A549 (cell line): ENCODE results near the gene MAT2A. TPM values are rescaled to one million over a fixed set of nuclear protein-coding genes. Genes with fewer than 3 reads are reported as not detected.
A peak's percentile ranks its signal among the peaks of the same experiment; 100 is the strongest.

ENCODE experiments used
- ATAC-seq, 2 experiments: fragments of 200-7000 bp in 1 of 2; fragments of >200 bp in 1 of 2; cut with Nextera tagmentation in 1 of 2; cut with Tn5 transposase in 1 of 2; 3 replicates each; pipeline versions ENCODE4 v1.8.0 to v1.9.1; 2018 to 2020; ENCODE audit warnings: mild to moderate bottlenecking in 1 of 2, moderate library complexity in 1 of 2
- CTCF ChIA-PET: fragments of 300-600 bp; sonication (Branson Sonifier 250); formaldehyde crosslinking; extraction: SDS; loops from one replicate; lab custom pipeline; 2021; ENCODE audit warnings: antibody characterized with exemption, inconsistent platforms; lab: Yijun Ruan, JAX
- POLR2A ChIA-PET: fragments of 350-600 bp; formaldehyde crosslinking; extraction: SDS; loops from one replicate; lab custom pipeline; 2021; ENCODE audit warnings: antibody characterized with exemption, inconsistent platforms; lab: Yijun Ruan, JAX
- DNase-seq, 2 experiments: peaks; one replicate each; pipeline versions ENCODE4 v3.0.0 to v3.0.0-alpha.2; 2011 to 2016; ENCODE audit warnings: low read depth in 1 of 2, low spot score in 1 of 2
- FAIRE-seq: peaks from 2 replicates; lab custom pipeline; 2011; peaks lifted over from hg19 to GRCh38; lab: Jason Lieb, UNC
- H3K27ac ChIP-seq, 2 experiments: fragments of >200 bp; sonication (Bioruptor Twin); formaldehyde crosslinking; 3 replicates each; pipeline ENCODE4 v1.5.1; 2016 to 2017
- H3K4me1 ChIP-seq: fragments of >200 bp; sonication (Bioruptor Twin); formaldehyde crosslinking; 3 replicates; pipeline ENCODE4 v1.6.1; 2016
- H3K4me2 ChIP-seq: fragments of >200 bp; sonication (Bioruptor Twin); formaldehyde crosslinking; 3 replicates; pipeline ENCODE4 v1.6.1; 2016
- H3K4me3 ChIP-seq: fragments of >200 bp; sonication (Bioruptor Twin); formaldehyde crosslinking; 3 replicates; pipeline ENCODE4 v1.5.1; 2016
- H3K9me3 ChIP-seq: fragments of >200 bp; sonication (Bioruptor Twin); formaldehyde crosslinking; 3 replicates; pipeline ENCODE4 v1.6.1; 2016
- CBX2 ChIP-seq: fragments of 200-600 bp; sonication (generic); IDR thresholded peaks from 2 replicates; pipeline ENCODE4 v1.6.1; 2016; ENCODE audit warnings: low read depth, mild to moderate bottlenecking, borderline replicate concordance
- CBX8 ChIP-seq: fragments of 200-600 bp; sonication (generic); IDR thresholded peaks from 2 replicates; pipeline ENCODE4 v1.6.1; 2016
- CEBPB ChIP-seq, 2 experiments: fragments of >200 bp in 1 of 2; sonication (Bioruptor Twin) in 1 of 2; formaldehyde crosslinking in 1 of 2; IDR thresholded peaks; 2 replicates each; pipeline ENCODE4 v1.6.1; 2012 to 2016
- EHF ChIP-seq: fragments of 250-450 bp; sonication (Bioruptor Pico); IDR thresholded peaks from 2 replicates; pipeline ENCODE4 v1.5.0; 2020; ENCODE audit warnings: mild to moderate bottlenecking
- EHMT2 ChIP-seq: fragments of 200-600 bp; sonication (generic); IDR thresholded peaks from 2 replicates; pipeline ENCODE4 v1.6.1; 2016; ENCODE audit warnings: antibody characterized with exemption, low read depth, mild to moderate bottlenecking, moderate library complexity
- ESRRA ChIP-seq: fragments of 150-350 bp; IDR thresholded peaks from 2 replicates; pipeline ENCODE4 v1.6.1; 2014; ENCODE audit warnings: mild to moderate bottlenecking, low read length, borderline replicate concordance
- FOSB ChIP-seq: fragments of 250-450 bp; sonication (Bioruptor Pico); IDR thresholded peaks from 2 replicates; pipeline ENCODE4 v1.5.0; 2020; ENCODE audit warnings: mild to moderate bottlenecking, moderate library complexity
- FOSL2 ChIP-seq, 2 experiments: fragments of 450-650 bp in 1 of 2; fragments of >200 bp in 1 of 2; sonication (Bioruptor Twin) in 1 of 2; formaldehyde crosslinking; IDR thresholded peaks; 2 replicates each; pipeline versions ENCODE4 v1.5.0 to v1.6.1; 2016 to 2020; ENCODE audit warnings: mild to moderate bottlenecking in 1 of 2, moderate library complexity in 1 of 2
- GATA3 ChIP-seq: IDR thresholded peaks from 2 replicates; pipeline ENCODE4 v1.6.1; 2012; ENCODE audit warnings: borderline replicate concordance
- HOXB13 ChIP-seq: fragments of 250-450 bp; sonication (Bioruptor Pico); IDR thresholded peaks from 2 replicates; pipeline ENCODE4 v1.5.0; 2020; ENCODE audit warnings: low read depth, mild to moderate bottlenecking, moderate library complexity
- HOXB5 ChIP-seq: fragments of 250-450 bp; sonication (Bioruptor Pico); IDR thresholded peaks from 2 replicates; pipeline ENCODE4 v1.5.0; 2020; ENCODE audit warnings: mild to moderate bottlenecking, moderate library complexity
- JUN ChIP-seq, 2 experiments: fragments of >200 bp; sonication (Bioruptor Twin); formaldehyde crosslinking; IDR thresholded peaks; 2 replicates in 1 of 2; 3 replicates in 1 of 2; pipeline ENCODE4 v1.6.1; 2016 to 2017
- JUNB ChIP-seq: fragments of >200 bp; sonication (Bioruptor Twin); formaldehyde crosslinking; IDR thresholded peaks from 2 replicates; pipeline ENCODE4 v1.6.1; 2016
- KDM1A ChIP-seq: fragments of 200-600 bp; sonication (generic); IDR thresholded peaks from 2 replicates; pipeline ENCODE4 v1.6.1; 2016; ENCODE audit warnings: low read depth, mild to moderate bottlenecking
- KDM5A ChIP-seq: fragments of 200-600 bp; sonication (generic); IDR thresholded peaks from 2 replicates; pipeline ENCODE4 v1.6.1; 2016; ENCODE audit warnings: antibody characterized with exemption, mild to moderate bottlenecking
- MAZ ChIP-seq: fragments of 150-350 bp; IDR thresholded peaks from 2 replicates; pipeline ENCODE4 v1.6.1; 2014; ENCODE audit warnings: antibody characterized with exemption, low read depth, low read length, borderline replicate concordance
- NR3C1 ChIP-seq: fragments of >200 bp; sonication (Bioruptor Twin); formaldehyde crosslinking; IDR thresholded peaks from 3 replicates; pipeline ENCODE4 v1.6.1; 2017
- RAD21 ChIP-seq, 2 experiments: fragments of >200 bp in 1 of 2; sonication (Bioruptor Twin) in 1 of 2; formaldehyde crosslinking in 1 of 2; IDR thresholded peaks in 1 of 2; conservative IDR thresholded peaks in 1 of 2; 2 replicates in 1 of 2; 3 replicates in 1 of 2; pipeline ENCODE4 v1.6.1; 2012 to 2018; ENCODE audit warnings: inconsistent platforms in 1 of 2
- RARB ChIP-seq: fragments of 250-450 bp; sonication (Bioruptor Pico); IDR thresholded peaks from 2 replicates; pipeline ENCODE4 v1.8.0; 2021; ENCODE audit warnings: mild to moderate bottlenecking, moderate library complexity
- RNF2 ChIP-seq: fragments of 200-600 bp; sonication (generic); IDR thresholded peaks from 2 replicates; pipeline ENCODE4 v1.6.1; 2016; ENCODE audit warnings: low read depth, mild to moderate bottlenecking, antibody characterized with exemption, moderate library complexity, borderline replicate concordance
- SMC3 ChIP-seq: fragments of >200 bp; sonication (Bioruptor Twin); formaldehyde crosslinking; IDR thresholded peaks from 3 replicates; pipeline ENCODE4 v1.6.1; 2018; ENCODE audit warnings: inconsistent platforms
- SREBF2 ChIP-seq: fragments of 450-650 bp; IDR thresholded peaks from 2 replicates; pipeline ENCODE4 v1.6.1; 2014; ENCODE audit warnings: mild to moderate bottlenecking, moderate library complexity
- ZSCAN20 ChIP-seq: fragments of 250-450 bp; sonication (Bioruptor Pico); IDR thresholded peaks from 2 replicates; pipeline ENCODE4 v1.8.0; 2022; ENCODE audit warnings: mild to moderate bottlenecking, moderate library complexity
- WGBS: methylation state at CpG from one replicate; pipeline ENCODE4 v1.1.6; 2017; ENCODE audit errors: missing lambda C conversion rate; 5-methylcytosine and 5-hydroxymethylcytosine counted together
- polyA plus RNA-seq, 4 experiments: library from polyadenylated mRNA; depleted of rRNA in 3 of 4; stranded (reverse); fragments of >200 nt; fragmentation: RNase III in 1 of 4; extraction: RNeasy Plus Mini Kit Qiagen cat#74134 plus additional on column Dnase treatment in 1 of 4; gene quantifications; 2 replicates in 3 of 4; 3 replicates in 1 of 4; pipeline ENCODE4 v1.2.3, GENCODE V29; 2011 to 2017
- TF ChIP-seq, protein P1 (sequence below): IDR thresholded peaks from 2 replicates; pipeline ENCODE4 v1.6.1; 2012
- TF ChIP-seq, protein P2 (sequence below): IDR thresholded peaks from 2 replicates; pipeline ENCODE4 v1.6.1; 2012; ENCODE audit warnings: low read depth, borderline replicate concordance
- TF ChIP-seq, protein P3 (sequence below): fragments of 250-450 bp; sonication (Bioruptor Pico); IDR thresholded peaks from 2 replicates; pipeline ENCODE4 v1.5.0; 2021; ENCODE audit warnings: mild to moderate bottlenecking, moderate library complexity, borderline replicate concordance
- TF ChIP-seq, protein P4 (sequence below): fragments of 200-600 bp; sonication (generic); IDR thresholded peaks from 2 replicates; pipeline ENCODE4 v1.6.1; 2016; ENCODE audit warnings: antibody characterized with exemption, mild to moderate bottlenecking, moderate library complexity

Gene MAT2A
- polyA plus RNA-seq, 2 of the 4 experiments (the other 2 are of a cell fraction): 370 to 1,024 TPM

DNA sequence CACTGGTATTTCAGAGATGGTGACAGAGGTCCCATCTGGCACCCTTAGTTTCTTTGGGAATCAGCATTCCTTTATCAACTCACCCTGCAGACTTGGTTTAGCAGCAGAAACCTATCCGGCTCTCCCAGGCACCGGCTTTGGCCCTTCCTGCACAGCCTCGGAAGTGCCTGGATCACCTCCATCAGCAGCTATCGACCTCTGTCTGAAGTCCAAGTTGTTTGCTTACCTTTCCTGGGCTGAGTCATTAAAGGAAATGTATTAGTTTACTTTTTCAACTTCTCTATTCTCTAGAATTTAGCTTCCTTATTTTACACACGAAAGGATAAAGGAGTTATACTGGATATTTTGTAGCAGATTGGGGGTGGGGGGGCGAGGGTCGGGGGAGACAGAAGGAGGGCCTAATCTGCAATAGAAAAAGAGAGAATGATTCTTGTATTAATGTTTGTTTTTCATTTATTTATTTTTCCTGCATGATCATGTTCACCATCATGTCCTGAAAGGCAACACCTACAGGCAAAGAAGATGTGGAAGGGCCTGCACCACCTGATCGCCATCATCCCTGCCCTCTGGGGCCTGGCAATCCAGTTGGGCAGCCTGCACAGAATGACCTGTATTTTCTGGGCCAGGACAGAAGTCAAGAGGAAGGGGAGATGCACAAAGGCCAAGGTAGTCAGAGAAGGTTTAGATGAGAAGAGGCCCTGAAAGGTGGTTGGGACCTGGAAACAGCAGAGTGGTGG, 22.1 kb upstream of the MAT2A start:
- WGBS: 5% methylated on average over 8 of the region's 8 CpGs
- H3K9me3 ChIP-seq: no peaks in the 10 kb centered on the region
- H3K4me2 ChIP-seq: peak overlapping the region; percentile 70
- ChIA-PET POLR2A (interaction anchor here (0.7 to 1.1 kb wide), 2 partner anchors 12 to 22 kb away, joined by 3 to 18 read pairs; partner anchors contain the start of gene MAT2A), CTCF (interaction anchor here (0.6 to 15.1 kb wide), 8 partner anchors 10 to 283 kb away, joined by 3 to 145 read pairs (median 4); partner anchors contain the start of gene MAT2A)
- ATAC-seq (peak; percentile 88 to 91), FAIRE-seq (peak; percentile 23), DNase-seq (peak; percentile 40 to 72)
- TF ChIP-seq MAZ: no peak
- TF ChIP-seq FOSL2 (IDR thresholded peaks at IDR 0.05): no peak
- TF ChIP-seq FOSL2 (CRISPR knock-in tag; IDR thresholded peaks at IDR 0.05): peak; percentile 26; the same call in 1 of the 2 replicates
- no peak; the same call in 1 of the 2 replicates for TF ChIP-seq GATA3
- peak in 1 of 2 experiments; percentile 48; a peak in 1 of 4 replicates for TF ChIP-seq CEBPB (IDR thresholded peaks at IDR 0.05)
- TF ChIP-seq, protein P1, sequence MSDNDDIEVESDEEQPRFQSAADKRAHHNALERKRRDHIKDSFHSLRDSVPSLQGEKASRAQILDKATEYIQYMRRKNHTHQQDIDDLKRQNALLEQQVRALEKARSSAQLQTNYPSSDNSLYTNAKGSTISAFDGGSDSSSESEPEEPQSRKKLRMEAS: peak; percentile 45
- TF ChIP-seq RAD21 (conservative IDR thresholded peaks at IDR 0.05 in 1 of 2, IDR thresholded peaks at IDR 0.05 in 1 of 2): 0 out of 5 replicates have a peak, but pooled peaks have one; percentile 8 to 9
- TF ChIP-seq CBX8: no peak
- TF ChIP-seq, protein P2, sequence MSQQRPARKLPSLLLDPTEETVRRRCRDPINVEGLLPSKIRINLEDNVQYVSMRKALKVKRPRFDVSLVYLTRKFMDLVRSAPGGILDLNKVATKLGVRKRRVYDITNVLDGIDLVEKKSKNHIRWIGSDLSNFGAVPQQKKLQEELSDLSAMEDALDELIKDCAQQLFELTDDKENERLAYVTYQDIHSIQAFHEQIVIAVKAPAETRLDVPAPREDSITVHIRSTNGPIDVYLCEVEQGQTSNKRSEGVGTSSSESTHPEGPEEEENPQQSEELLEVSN: no peak
- TF ChIP-seq JUN (IDR thresholded peaks at IDR 0.05): no peak
- no peak for TF ChIP-seq RARB (CRISPR knock-in tag)
- no peak for TF ChIP-seq EHMT2
- TF ChIP-seq ESRRA: peak; percentile 29; the same call in 1 of the 2 replicates
- TF ChIP-seq HOXB5 (CRISPR knock-in tag): no peak
- no peak overlapping the region for H3K4me3 ChIP-seq
- peak overlapping the region; percentile 64 to 81 for H3K27ac ChIP-seq
- peaks cover 32% of the 10 kb centered on the region for H3K4me1 ChIP-seq

DNA sequence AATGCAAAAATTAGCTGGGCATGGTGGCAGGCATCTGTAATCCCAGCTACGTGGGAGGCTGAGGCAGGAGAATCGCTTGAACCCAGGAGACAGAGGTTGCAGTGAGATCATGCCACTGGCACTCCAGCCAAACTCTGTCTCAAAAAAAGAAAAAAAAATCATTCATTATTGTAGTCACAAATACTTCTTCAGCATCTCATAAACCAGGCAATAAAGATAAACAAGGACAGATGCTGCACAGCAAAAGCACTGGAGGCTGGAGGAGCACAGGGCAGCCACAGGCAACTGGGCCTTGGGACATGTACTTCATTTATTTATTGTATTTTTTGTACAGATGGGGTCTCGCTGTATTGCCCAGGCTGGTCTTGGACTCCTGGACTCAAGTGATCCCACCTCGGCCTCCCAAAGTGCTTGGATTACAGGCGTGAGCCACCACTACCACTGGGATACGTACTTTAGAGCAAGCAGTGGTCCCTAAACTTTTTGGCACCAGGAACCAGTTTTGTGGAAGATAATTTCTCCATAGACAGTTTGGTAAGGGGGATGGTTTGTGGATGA, 16.8 kb upstream of the MAT2A start:
- ATAC-seq: no peak
- Histone ChIP-seq H3K9me3 (no peaks in the 10 kb centered on the region), H3K4me1 (peaks cover 29% of the 10 kb centered on the region), H3K27ac (no peak overlapping the region), H3K4me2 (no peak overlapping the region)
- DNase-seq: no peak
- FAIRE-seq: no peak
- ChIA-PET POLR2A (interaction anchor here (2.8 kb wide), 1 partner anchor 17 kb away, joined by 31 read pairs; the partner anchor contains the start of gene MAT2A), CTCF (interaction anchor here (3.4 to 15.1 kb wide), 2 partner anchors 13 to 101 kb away, joined by 14 to 145 read pairs; partner anchors contain the start of gene MAT2A)
- 89% methylated on average over 6 of the region's 6 CpGs for WGBS
- TF ChIP-seq CBX2 (no peak), ZSCAN20 (CRISPR knock-in tag) (no peak), CBX8 (no peak), HOXB13 (no peak), NR3C1 (no peak), MAZ (no peak), EHF (no peak), RAD21 (conservative IDR thresholded peaks at IDR 0.05 in 1 of 2, IDR thresholded peaks at IDR 0.05 in 1 of 2) (no peak), SMC3 (no peak), FOSB (no peak), JUNB (no peak), HOXB5 (CRISPR knock-in tag) (no peak), RNF2 (no peak), KDM1A (no peak), KDM5A (no peak), SREBF2 (no peak)
- TF ChIP-seq, protein P3, sequence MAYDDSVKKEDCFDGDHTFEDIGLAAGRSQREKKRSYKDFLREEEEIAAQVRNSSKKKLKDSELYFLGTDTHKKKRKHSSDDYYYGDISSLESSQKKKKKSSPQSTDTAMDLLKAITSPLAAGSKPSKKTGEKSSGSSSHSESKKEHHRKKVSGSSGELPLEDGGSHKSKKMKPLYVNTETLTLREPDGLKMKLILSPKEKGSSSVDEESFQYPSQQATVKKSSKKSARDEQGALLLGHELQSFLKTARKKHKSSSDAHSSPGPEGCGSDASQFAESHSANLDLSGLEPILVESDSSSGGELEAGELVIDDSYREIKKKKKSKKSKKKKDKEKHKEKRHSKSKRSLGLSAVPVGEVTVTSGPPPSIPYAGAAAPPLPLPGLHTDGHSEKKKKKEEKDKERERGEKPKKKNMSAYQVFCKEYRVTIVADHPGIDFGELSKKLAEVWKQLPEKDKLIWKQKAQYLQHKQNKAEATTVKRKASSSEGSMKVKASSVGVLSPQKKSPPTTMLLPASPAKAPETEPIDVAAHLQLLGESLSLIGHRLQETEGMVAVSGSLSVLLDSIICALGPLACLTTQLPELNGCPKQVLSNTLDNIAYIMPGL: no peak
- TF ChIP-seq, protein P4, sequence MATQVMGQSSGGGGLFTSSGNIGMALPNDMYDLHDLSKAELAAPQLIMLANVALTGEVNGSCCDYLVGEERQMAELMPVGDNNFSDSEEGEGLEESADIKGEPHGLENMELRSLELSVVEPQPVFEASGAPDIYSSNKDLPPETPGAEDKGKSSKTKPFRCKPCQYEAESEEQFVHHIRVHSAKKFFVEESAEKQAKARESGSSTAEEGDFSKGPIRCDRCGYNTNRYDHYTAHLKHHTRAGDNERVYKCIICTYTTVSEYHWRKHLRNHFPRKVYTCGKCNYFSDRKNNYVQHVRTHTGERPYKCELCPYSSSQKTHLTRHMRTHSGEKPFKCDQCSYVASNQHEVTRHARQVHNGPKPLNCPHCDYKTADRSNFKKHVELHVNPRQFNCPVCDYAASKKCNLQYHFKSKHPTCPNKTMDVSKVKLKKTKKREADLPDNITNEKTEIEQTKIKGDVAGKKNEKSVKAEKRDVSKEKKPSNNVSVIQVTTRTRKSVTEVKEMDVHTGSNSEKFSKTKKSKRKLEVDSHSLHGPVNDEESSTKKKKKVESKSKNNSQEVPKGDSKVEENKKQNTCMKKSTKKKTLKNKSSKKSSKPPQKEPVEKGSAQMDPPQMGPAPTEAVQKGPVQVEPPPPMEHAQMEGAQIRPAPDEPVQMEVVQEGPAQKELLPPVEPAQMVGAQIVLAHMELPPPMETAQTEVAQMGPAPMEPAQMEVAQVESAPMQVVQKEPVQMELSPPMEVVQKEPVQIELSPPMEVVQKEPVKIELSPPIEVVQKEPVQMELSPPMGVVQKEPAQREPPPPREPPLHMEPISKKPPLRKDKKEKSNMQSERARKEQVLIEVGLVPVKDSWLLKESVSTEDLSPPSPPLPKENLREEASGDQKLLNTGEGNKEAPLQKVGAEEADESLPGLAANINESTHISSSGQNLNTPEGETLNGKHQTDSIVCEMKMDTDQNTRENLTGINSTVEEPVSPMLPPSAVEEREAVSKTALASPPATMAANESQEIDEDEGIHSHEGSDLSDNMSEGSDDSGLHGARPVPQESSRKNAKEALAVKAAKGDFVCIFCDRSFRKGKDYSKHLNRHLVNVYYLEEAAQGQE: no peak
- TF ChIP-seq, all 56 proteins: peak for 0
- H3K4me3 ChIP-seq: no peak overlapping the region
